ENCODE data around the gene FAM199X.

DNA sequence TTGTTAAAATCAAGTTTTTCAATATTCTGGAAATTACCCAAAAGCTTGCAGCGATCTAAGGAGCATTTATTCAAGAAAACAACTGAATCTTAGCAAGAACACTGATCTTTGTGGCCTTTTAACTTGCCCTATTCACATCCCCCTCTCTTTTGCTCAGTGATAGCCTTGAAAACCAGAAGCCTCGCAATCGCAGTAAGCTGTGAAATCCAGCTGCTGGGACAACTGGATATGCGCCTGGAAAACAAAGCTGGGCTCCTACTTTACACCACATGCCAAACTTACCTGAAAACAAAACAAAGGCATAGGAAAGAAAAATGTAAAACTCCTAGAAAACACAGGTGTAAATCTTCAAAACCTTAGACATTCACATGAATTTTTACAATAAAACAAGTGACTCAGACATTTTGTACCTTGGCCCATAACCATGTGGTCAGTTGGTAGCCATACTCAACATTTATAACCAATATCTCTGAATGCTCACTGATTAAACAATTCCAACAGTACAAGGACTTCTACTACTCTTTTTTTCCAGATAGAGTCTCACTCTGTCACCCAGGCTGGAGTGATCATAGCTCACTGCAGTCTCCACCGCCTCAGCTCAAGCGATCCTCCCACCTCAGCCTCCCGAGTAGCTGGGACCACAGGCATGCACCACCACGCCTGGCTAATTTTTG is 25.0 kb upstream of the FAM199X start:
- TF ChIP-seq POLR2A (IDR thresholded peaks at IDR 0.05) (no peak), POLR2AphosphoS5 (IDR thresholded peaks at IDR 0.05) (no peak)
- TF ChIP-seq, protein P1, sequence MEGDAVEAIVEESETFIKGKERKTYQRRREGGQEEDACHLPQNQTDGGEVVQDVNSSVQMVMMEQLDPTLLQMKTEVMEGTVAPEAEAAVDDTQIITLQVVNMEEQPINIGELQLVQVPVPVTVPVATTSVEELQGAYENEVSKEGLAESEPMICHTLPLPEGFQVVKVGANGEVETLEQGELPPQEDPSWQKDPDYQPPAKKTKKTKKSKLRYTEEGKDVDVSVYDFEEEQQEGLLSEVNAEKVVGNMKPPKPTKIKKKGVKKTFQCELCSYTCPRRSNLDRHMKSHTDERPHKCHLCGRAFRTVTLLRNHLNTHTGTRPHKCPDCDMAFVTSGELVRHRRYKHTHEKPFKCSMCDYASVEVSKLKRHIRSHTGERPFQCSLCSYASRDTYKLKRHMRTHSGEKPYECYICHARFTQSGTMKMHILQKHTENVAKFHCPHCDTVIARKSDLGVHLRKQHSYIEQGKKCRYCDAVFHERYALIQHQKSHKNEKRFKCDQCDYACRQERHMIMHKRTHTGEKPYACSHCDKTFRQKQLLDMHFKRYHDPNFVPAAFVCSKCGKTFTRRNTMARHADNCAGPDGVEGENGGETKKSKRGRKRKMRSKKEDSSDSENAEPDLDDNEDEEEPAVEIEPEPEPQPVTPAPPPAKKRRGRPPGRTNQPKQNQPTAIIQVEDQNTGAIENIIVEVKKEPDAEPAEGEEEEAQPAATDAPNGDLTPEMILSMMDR (IDR thresholded peaks at IDR 0.05): no peak
